GM18867 (cell line): Measurements from ENCODE around the gene STK38L.
"Not testable (repeated sequence)": the region's sequence is repeated elsewhere in the genome, so short reads cannot be mapped to it uniquely, and the experiment has no call there.

ENCODE experiments used
- ATAC-seq: cut with Tn5 transposase; IDR thresholded peaks from one replicate; pipeline ENCODE4 v1.9.1; 2021; ENCODE audit warnings: mild to moderate bottlenecking, moderate library complexity; ENCODE audit not compliant: unreplicated experiment

STK38L gene

GRCh38 chr12:27226407-27226929 is 17.6 kb upstream of the STK38L start:
- ATAC-seq = no peak

GRCh38 chr12:27229367-27229766 is 14.7 kb upstream of the STK38L start:
- ATAC-seq = no peak

- not testable (repeated sequence) for ATAC-seq
Measured at GRCh38 chr12:27231374-27231773, 12.7 kb upstream of the STK38L start.

GRCh38 chr12:27233814-27234213 is 10.3 kb upstream of the STK38L start:
- no peak for ATAC-seq

- ATAC-seq = no peak
Measured at GRCh38 chr12:27236498-27236897, 7.6 kb upstream of the STK38L start.

GRCh38 chr12:27237790-27238771 is 6.0 kb upstream of the STK38L start:
- peak; percentile 71 for ATAC-seq

GRCh38 chr12:27243006-27243405 is 1.1 kb upstream of the STK38L start:
- ATAC-seq = no peak

- ATAC-seq = no peak
Measured at GRCh38 chr12:27244689-27245488, 803 bp downstream of the STK38L start.

GRCh38 chr12:27246141-27246540 is 2.1 kb downstream of the STK38L start:
- no peak for ATAC-seq

- no peak for ATAC-seq
Measured at GRCh38 chr12:27246774-27247173, 2.7 kb downstream of the STK38L start.

- no peak for ATAC-seq
Measured at GRCh38 chr12:27252934-27253333, 8.8 kb downstream of the STK38L start.

- ATAC-seq = no peak
Measured at GRCh38 chr12:27253347-27253746, 9.3 kb downstream of the STK38L start.

- no peak for ATAC-seq
Measured at GRCh38 chr12:27255806-27256205, 11.7 kb downstream of the STK38L start.

- no peak for ATAC-seq
Measured at GRCh38 chr12:27257104-27257843, 13.2 kb downstream of the STK38L start.

GRCh38 chr12:27260746-27261145 is 16.7 kb downstream of the STK38L start:
- ATAC-seq = no peak

GRCh38 chr12:27261866-27262265 is 17.8 kb downstream of the STK38L start:
- ATAC-seq = no peak

GRCh38 chr12:27270148-27270547 is 26.1 kb downstream of the STK38L start:
- ATAC-seq = no peak

- no peak for ATAC-seq
Measured at GRCh38 chr12:27271206-27271605, 27.1 kb downstream of the STK38L start.

GRCh38 chr12:27272373-27273028 is 28.4 kb downstream of the STK38L start:
- ATAC-seq = no peak

- no peak for ATAC-seq
Measured at GRCh38 chr12:27273114-27273513, 29.0 kb downstream of the STK38L start.
